ENCODE results near the gene DLG1. TPM values are rescaled to one million over a fixed set of nuclear protein-coding genes. Genes with fewer than 3 reads are reported as not detected.

Gene DLG1
- total RNA-seq, 1 experiment from 2014 or later, result 127 TPM

DNA sequence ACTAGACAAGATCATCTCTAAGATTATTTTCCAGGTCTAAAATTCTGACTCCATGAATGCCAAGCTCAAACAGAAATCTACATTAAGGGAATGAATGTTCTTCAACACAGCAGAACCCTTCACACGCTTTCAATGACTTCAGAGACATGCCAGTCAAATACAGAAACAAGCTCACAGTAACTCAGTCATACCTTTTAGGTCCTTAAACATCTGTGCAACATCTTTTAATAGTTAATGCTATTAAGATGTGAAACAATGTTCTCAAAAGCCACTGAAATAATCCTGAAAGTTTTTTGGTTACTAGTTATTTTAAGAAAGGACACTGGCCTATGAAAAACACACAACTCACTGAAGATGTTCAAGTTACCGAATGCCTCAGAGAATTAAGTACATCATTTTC lies 2.5 kb downstream of the DLG1 start:
- H3K9me3 Mint-ChIP-seq (ENCODE audit: low read depth, unreplicated experiment), result no peaks in the 10 kb centered on the region
- DNase-seq, result no peak
- intact Hi-C loops (cut with micrococcal nuclease; ENCODE audit: unreplicated experiment), result loop anchor here (5.0 kb wide), 2 partner anchors 39 to 206 kb away; no protein-coding TSS in a partner anchor
- CTCF ChIA-PET, result no interaction called here
- no peak overlapping the region for H3K27ac Mint-ChIP-seq (ENCODE audit: unreplicated experiment)
- H3K36me3 Mint-ChIP-seq (ENCODE audit: insufficient read depth, unreplicated experiment), result peaks cover 56% of the 10 kb centered on the region
- no peak for TF ChIP-seq CTCF (IDR thresholded peaks at IDR 0.05; ENCODE audit: unreplicated experiment)
- H3K4me3 Mint-ChIP-seq (ENCODE audit: low read depth, unreplicated experiment), result peak overlapping the region; percentile 96
- BruUV-seq (replicated peaks), result no TSS peak
- H3K4me1 Mint-ChIP-seq (ENCODE audit: low read depth, unreplicated experiment), result peaks cover 33% of the 10 kb centered on the region
- no peaks in the 10 kb centered on the region for H3K27me3 Mint-ChIP-seq (ENCODE audit: unreplicated experiment)

DNA sequence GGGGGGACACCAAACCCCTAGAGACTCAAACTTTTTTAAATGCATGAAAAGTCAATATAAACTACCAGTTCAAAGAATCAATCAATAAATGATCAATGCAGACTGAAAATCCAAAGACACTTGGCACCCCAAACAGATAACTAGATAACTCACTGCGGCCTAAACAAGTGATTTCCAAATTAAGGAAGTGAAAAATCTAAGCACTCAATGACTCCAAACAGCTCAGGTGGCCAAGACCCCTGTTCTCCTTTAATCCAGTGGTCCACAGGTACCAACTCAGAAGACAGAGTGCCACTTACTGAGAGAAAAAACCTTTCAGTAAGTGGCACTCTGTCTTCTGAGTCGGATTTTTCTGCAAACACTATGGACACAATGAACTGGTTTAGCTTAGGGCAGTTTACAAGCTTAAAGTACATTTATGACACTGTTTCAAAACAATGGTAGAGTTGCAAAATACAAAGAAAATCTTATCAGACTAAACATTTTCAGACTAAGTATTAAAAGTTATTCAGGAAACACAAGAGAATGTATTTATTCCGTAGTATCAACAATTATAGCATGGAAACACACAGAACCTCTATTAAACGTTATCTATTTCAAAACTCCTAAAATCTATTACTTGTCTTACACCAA lies 4.7 kb downstream of the DLG1 start:
- CTCF ChIA-PET, result interaction anchor here (0.6 kb wide), 2 partner anchors 20 to 160 kb away, joined by 3 to 5 read pairs; no protein-coding TSS in a partner anchor
- no peak for TF ChIP-seq CTCF (IDR thresholded peaks at IDR 0.05; ENCODE audit: unreplicated experiment)
- H3K36me3 Mint-ChIP-seq (ENCODE audit: insufficient read depth, unreplicated experiment), result peaks cover 50% of the 10 kb centered on the region
- peaks cover 27% of the 10 kb centered on the region for H3K4me1 Mint-ChIP-seq (ENCODE audit: low read depth, unreplicated experiment)
- DNase-seq, result no peak
- no TSS peak for BruUV-seq (replicated peaks)
- H3K27ac Mint-ChIP-seq (ENCODE audit: unreplicated experiment), result no peak overlapping the region
- intact Hi-C loops (cut with micrococcal nuclease; ENCODE audit: unreplicated experiment), result no loop called here
- H3K4me3 Mint-ChIP-seq (ENCODE audit: low read depth, unreplicated experiment), result no peak overlapping the region
- H3K27me3 Mint-ChIP-seq (ENCODE audit: unreplicated experiment), result no peaks in the 10 kb centered on the region
- no peaks in the 10 kb centered on the region for H3K9me3 Mint-ChIP-seq (ENCODE audit: low read depth, unreplicated experiment)

DNA sequence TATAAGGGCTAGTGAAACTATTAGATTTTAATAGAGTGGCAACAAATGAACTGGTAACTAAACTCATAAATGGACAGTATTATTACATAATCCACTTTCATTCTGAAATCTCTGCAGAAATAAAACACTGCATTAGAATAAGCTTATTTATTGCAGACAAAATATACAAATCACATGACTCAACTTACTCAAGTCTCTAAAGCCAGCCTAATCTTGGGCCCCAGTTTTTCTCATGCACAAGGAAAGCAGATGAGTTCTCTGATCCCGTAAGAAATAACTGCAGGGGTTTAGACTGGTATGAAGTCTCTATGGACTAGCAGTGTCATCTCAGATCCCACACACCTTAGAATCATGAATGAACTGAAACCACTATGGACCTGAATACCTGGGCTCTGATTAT lies 5.8 kb downstream of the DLG1 start:
- Mint-ChIP-seq H3K27ac (ENCODE audit: unreplicated experiment) (no peak overlapping the region), H3K9me3 (ENCODE audit: low read depth, unreplicated experiment) (no peaks in the 10 kb centered on the region), H3K36me3 (ENCODE audit: insufficient read depth, unreplicated experiment) (peaks cover 44% of the 10 kb centered on the region), H3K4me3 (ENCODE audit: low read depth, unreplicated experiment) (no peak overlapping the region), H3K27me3 (ENCODE audit: unreplicated experiment) (no peaks in the 10 kb centered on the region), H3K4me1 (ENCODE audit: low read depth, unreplicated experiment) (peaks cover 27% of the 10 kb centered on the region)
- BruUV-seq (replicated peaks), result no TSS peak
- no peak for TF ChIP-seq CTCF (IDR thresholded peaks at IDR 0.05; ENCODE audit: unreplicated experiment)
- intact Hi-C loops (cut with micrococcal nuclease; ENCODE audit: unreplicated experiment), result no loop called here
- DNase-seq, result no peak
- CTCF ChIA-PET, result no interaction called here

- no TSS peak for BruUV-seq (replicated peaks)
- no peak for DNase-seq
- intact Hi-C loops (cut with micrococcal nuclease; ENCODE audit: unreplicated experiment), result no loop called here
- no peak for TF ChIP-seq CTCF (IDR thresholded peaks at IDR 0.05; ENCODE audit: unreplicated experiment)
- no peaks in the 10 kb centered on the region for H3K27me3 Mint-ChIP-seq (ENCODE audit: unreplicated experiment)
- H3K9me3 Mint-ChIP-seq (ENCODE audit: low read depth, unreplicated experiment), result no peaks in the 10 kb centered on the region
- peaks cover 39% of the 10 kb centered on the region for H3K36me3 Mint-ChIP-seq (ENCODE audit: insufficient read depth, unreplicated experiment)
- H3K4me3 Mint-ChIP-seq (ENCODE audit: low read depth, unreplicated experiment), result no peak overlapping the region
- H3K4me1 Mint-ChIP-seq (ENCODE audit: low read depth, unreplicated experiment), result peaks cover 27% of the 10 kb centered on the region
- CTCF ChIA-PET, result no interaction called here
- no peak overlapping the region for H3K27ac Mint-ChIP-seq (ENCODE audit: unreplicated experiment)
Observed at GRCh38 chr3:197292083-197292646, 6.2 kb downstream of the DLG1 start.

Data from Calu3 (cell line).